ENCODE results near the gene CC2D1B. TPM values are rescaled to one million over a fixed set of nuclear protein-coding genes. Genes with fewer than 3 reads are reported as not detected.

The CC2D1B gene, protein sequence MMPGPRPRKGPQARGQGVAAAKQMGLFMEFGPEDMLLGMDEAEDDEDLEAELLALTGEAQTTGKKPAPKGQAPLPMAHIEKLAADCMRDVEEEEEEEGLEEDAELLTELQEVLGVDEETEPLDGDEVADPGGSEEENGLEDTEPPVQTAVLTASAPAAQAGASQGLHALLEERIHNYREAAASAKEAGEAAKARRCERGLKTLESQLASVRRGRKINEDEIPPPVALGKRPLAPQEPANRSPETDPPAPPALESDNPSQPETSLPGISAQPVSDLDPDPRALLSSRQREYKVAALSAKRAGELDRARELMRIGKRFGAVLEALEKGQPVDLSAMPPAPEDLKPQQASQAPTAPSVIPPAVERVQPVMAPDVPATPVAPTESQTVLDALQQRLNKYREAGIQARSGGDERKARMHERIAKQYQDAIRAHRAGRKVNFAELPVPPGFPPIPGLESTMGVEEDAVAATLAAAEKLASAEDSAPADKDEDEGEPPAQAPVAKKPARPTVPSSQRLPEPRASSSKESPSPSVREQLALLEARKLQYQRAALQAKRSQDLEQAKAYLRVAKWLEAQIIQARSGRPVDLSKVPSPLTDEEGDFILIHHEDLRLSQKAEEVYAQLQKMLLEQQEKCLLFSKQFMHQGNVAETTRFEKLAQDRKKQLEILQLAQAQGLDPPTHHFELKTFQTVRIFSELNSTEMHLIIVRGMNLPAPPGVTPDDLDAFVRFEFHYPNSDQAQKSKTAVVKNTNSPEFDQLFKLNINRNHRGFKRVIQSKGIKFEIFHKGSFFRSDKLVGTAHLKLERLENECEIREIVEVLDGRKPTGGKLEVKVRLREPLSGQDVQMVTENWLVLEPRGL
- 21.3 and 25.9 TPM in 2 replicates for total RNA-seq

DNA sequence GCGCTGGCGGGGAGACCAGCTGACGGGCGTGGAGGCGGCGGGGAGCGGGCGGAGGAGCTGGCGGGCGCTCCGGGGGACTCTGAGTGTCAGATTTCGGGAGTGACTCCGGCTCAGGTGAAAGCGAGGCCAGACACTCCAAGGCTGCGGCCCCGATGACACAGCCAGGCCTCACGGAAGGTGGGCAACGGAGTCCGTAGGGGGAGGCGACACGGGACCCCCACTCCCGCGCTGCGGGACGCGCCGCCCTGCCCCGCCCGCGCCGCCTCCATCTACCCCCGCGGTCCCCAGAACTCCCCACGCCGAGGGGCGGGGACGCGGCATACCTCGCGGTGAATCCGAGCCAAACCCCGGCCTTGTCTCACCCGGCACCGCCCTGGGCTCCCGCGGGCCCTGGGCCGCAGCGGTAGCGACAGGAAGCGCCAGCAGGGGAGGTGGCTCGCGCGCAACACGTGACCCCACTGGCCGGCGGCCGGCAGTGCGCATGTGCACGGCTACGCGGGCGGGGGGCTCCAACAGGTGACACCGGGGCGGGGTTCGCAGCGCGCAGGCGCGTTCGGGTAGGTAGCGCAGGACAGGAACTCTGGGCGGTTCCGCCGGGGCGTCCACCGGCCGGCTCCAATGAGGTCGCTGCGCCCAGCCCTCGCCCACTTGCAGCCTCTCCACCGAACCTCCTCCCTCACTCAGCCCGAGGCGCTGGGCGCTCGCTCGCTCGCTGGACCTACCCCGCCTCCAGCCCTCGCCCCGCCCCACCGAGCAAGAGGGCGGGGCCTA lies at the start of gene CC2D1B:
CC2D1B (minus strand) TSS at position 460 of the 771 bp plus-strand sequence. CDS start 1,585 bp downstream, outside the sequence.

DNA sequence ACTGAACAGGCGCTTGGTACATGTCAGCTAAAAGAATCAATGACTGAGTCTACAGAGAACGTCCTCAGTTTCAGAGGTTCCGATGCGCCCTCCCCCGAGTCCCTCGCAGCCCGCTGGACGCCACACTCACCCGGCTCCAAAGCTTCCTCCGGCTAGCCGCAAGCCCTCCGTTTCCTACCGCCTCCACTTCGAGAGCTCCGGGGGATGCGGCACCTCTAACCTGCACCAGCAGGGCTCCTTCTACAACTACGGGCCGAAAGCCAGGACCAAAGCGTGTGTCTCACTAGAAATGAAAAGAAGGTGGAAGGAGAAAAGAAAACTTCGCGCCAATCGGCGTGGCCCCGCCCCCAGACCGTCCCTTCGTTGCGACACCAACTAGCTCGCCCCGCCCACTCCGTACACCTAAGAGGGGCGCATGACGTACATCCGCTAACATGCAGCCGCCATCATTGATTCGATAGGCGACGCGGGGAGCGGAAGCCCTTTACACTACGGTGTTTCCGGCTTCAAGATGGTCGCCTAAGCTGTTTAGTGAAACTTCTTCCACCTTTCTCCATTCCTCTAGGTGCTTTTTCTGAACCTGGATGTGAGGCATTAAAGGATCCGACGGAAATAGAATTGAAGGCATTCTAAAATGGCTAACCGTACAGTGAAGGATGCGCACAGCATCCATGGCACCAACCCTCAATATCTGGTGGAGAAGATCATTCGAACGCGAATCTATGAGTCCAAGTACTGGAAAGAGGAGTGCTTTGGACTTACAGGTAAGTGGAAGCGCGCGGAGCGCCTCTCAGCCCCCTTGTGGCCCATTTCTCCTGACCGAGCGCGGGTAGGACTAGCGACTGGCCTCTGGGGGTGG lies 38.3 kb upstream of the CC2D1B start, which contains the start of the genes ORC1 and PRPF38A:
ORC1 (minus strand) TSS at position 308 of the 859 bp plus-strand sequence. CDS start 2,200 bp downstream, outside the sequence.
PRPF38A (plus strand) TSS at position 487 of the 859 bp plus-strand sequence; CDS start at position 635, 148 bp downstream.

Other genes starting within 250 kb of the CC2D1B start
- gene ZFYVE9, start 224.1 kb downstream of the CC2D1B start, total RNA-seq, result 16.1 and 17.5 TPM in 2 replicates
- gene ORC1, start 38.2 kb upstream of the CC2D1B start, total RNA-seq, result 5.8 and 6.2 TPM in 2 replicates
- gene PRPF38A, start 38.4 kb upstream of the CC2D1B start, total RNA-seq, result 12.1 and 17.3 TPM in 2 replicates
- 15.0 and 16.5 TPM in 2 replicates for gene TUT4, start 186.9 kb upstream of the CC2D1B start, total RNA-seq
- 38.8 and 66.9 TPM in 2 replicates for gene GPX7, start 236.2 kb upstream of the CC2D1B start, total RNA-seq

Measured in myometrial cell (primary cell).